Measurements from ENCODE around the gene GRK5. TPM values are rescaled to one million over a fixed set of nuclear protein-coding genes. Genes with fewer than 3 reads are reported as not detected.

The GRK5 gene
- total RNA-seq, 2 donors from 2014 or later = 85.3 to 90.2 TPM

DNA sequence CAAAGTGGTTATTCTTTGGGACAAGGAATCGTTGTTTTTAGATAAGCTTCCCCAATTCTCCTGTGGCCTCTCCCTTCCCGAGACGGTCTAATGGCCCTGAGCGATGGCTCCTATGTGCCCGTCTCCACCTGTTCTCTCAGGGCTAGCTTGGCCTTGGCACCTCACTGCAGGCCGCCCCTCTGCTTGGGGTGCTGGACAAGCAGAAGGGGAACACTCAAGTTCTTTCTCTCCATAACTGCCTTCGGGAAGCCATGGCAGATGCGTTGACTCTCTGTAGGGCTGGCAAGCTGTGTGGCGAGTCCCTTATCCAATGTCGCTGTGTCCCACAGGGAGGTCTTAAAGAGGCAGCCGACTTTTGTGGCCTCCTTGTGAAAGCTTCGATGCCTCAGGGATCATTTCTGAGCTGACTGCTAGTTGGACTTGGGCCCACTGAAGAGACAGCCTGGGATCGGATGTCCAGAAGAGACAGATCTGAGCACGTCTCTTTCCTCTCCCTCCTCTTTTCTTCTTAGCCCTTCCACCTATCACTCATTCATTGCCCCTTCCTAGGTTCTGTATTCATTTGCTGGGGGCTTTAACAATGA is 70.8 kb downstream of the GRK5 start:
- no peak for ATAC-seq (ENCODE audit: insufficient number of reproducible peaks, low FRiP score, low read depth)
- no peak overlapping the region for H3K4me3 ChIP-seq
- H3K4me1 ChIP-seq (ENCODE audit: control insufficient read depth in 1 of 2, low read depth in 2 of 2) = peaks cover 35 to 84% of the 10 kb centered on the region in 2 donors

DNA sequence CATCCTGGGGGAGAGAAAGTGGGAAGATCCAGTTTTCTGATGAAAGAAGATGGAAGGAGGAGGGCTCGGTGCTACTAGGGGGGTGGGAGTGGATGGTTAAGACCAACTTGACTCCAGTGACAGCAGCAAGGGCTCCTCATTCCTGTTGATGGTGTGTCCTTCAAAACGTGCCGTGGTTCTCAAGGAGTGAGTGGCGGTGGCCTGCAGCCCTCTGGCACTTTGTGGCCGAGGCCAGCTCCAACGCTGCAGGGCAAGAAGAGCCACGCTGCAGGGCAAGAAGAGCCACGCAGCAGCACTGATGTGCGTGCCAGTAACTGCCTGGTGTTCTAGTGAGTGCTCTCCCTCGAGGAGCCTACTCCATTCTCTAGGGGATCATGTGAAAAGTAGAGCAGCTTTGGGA is 72.1 kb downstream of the GRK5 start:
- no peak for ATAC-seq (ENCODE audit: insufficient number of reproducible peaks, low FRiP score, low read depth)
- Histone ChIP-seq H3K4me1 (ENCODE audit: control insufficient read depth in 1 of 2, low read depth in 2 of 2) (peaks cover 46 to 82% of the 10 kb centered on the region in 2 donors), H3K27ac (no peak overlapping the region), H3K36me3 (no peaks in the 10 kb centered on the region), H3K4me3 (no peak overlapping the region), H3K27me3 (replicated peaks; ENCODE audit: insufficient read depth) (no peaks in the 10 kb centered on the region), H3K9me3 (no peaks in the 10 kb centered on the region)
- no peak for DNase-seq (ENCODE audit: low spot score)
- TF ChIP-seq, protein P1, sequence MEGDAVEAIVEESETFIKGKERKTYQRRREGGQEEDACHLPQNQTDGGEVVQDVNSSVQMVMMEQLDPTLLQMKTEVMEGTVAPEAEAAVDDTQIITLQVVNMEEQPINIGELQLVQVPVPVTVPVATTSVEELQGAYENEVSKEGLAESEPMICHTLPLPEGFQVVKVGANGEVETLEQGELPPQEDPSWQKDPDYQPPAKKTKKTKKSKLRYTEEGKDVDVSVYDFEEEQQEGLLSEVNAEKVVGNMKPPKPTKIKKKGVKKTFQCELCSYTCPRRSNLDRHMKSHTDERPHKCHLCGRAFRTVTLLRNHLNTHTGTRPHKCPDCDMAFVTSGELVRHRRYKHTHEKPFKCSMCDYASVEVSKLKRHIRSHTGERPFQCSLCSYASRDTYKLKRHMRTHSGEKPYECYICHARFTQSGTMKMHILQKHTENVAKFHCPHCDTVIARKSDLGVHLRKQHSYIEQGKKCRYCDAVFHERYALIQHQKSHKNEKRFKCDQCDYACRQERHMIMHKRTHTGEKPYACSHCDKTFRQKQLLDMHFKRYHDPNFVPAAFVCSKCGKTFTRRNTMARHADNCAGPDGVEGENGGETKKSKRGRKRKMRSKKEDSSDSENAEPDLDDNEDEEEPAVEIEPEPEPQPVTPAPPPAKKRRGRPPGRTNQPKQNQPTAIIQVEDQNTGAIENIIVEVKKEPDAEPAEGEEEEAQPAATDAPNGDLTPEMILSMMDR (IDR thresholded peaks at IDR 0.05) = no peak

More for the DNA sequence above, 70.8 kb downstream of the GRK5 start:
- no peaks in the 10 kb centered on the region for H3K36me3 ChIP-seq
- no peak for DNase-seq (ENCODE audit: low spot score)
- H3K9me3 ChIP-seq = no peaks in the 10 kb centered on the region
- no peaks in the 10 kb centered on the region for H3K27me3 ChIP-seq (replicated peaks; ENCODE audit: insufficient read depth)
- peak overlapping the region in 1 of 2 donors; percentile 32 for H3K27ac ChIP-seq
- TF ChIP-seq, protein P1 (IDR thresholded peaks at IDR 0.05) = no peak

DNA sequence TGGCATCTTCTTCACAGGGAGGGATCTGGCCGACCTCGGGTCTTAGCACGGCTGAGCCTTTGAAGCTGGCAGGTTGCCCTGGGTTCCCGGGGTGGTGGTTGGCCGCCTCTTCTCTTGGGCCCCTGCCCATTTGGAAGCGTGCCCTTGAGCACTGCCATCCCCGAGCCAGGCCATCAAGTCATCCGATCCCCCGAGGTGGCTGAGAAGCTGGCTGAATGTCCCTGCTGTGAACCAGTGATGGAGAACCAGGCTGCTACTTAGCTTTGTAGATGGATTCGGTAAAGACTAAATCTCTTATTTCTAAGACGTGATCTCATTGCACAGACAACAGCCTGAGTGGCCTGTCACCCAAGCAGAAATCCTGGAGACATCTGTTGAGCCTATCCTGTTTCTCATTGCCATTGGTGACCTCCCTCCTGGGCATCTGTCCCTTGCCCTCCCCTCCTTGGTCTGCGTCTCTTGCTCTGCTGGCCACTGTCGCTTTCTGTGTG is 74.3 kb downstream of the GRK5 start:
- peak; percentile 50 for DNase-seq (ENCODE audit: low spot score)
- Histone ChIP-seq H3K4me1 (ENCODE audit: control insufficient read depth in 1 of 2, low read depth in 2 of 2) (peaks cover 61 to 85% of the 10 kb centered on the region in 2 donors), H3K27me3 (replicated peaks; ENCODE audit: insufficient read depth) (no peaks in the 10 kb centered on the region), H3K36me3 (no peaks in the 10 kb centered on the region), H3K4me3 (peak overlapping the region; percentile 1), H3K9me3 (no peaks in the 10 kb centered on the region), H3K27ac (peak overlapping the region in 1 of 2 donors; percentile 66)
- ATAC-seq (ENCODE audit: insufficient number of reproducible peaks, low FRiP score, low read depth) = no peak
- TF ChIP-seq, protein P1 (IDR thresholded peaks at IDR 0.05) = no peak

DNA sequence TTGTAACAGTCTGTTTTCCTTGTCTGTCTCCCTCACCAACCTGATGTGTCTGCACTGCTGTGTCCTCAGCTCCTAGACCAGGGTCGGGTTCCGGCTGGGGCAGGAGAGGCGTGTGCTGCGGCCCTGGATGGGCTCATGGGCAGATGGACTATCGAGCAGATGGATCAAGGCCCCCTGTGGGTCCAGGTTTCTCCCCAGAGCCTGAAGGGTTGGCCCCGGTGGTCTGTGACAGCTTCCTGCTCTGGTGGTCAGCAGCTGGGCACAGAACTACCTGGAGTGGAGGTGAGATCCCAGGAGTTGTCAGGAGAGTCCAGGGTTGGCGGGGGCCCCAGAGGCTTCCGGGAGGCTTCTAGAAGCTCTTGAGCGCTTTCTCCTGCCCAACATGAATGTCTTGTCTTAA is 75.1 kb downstream of the GRK5 start:
- Histone ChIP-seq H3K9me3 (no peaks in the 10 kb centered on the region), H3K27ac (peak overlapping the region in 1 of 2 donors; percentile 66), H3K4me3 (no peak overlapping the region), H3K4me1 (ENCODE audit: control insufficient read depth in 1 of 2, low read depth in 2 of 2) (peaks cover 65 to 88% of the 10 kb centered on the region in 2 donors), H3K27me3 (replicated peaks; ENCODE audit: insufficient read depth) (no peaks in the 10 kb centered on the region), H3K36me3 (no peaks in the 10 kb centered on the region)
- TF ChIP-seq, protein P1 (IDR thresholded peaks at IDR 0.05) = no peak
- DNase-seq (ENCODE audit: low spot score) (no peak), ATAC-seq (ENCODE audit: insufficient number of reproducible peaks, low FRiP score, low read depth) (no peak)

DNA sequence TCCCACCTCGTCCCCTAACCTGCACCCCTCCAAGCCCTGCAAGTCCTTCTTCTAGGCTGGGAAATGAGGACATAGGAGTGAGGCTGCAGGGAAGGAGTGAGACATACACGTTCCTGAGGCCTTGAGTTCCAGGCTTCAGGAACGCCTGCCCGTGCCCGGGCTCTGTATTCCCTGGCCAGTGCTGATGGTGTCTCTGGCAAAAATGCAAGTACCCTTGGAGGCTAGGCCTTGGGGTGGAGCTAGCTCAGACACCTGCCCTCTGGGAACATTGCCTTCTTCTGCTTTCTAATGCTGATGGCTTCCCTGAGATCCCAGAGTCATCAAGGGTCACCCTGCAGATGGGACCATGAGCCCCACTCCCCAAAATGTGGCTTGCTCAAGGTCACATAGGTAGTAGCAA is 76.0 kb downstream of the GRK5 start:
- DNase-seq (ENCODE audit: low spot score) (no peak), ATAC-seq (ENCODE audit: insufficient number of reproducible peaks, low FRiP score, low read depth) (no peak)
- TF ChIP-seq, protein P1 (IDR thresholded peaks at IDR 0.05) = no peak
- peak overlapping the region; percentile 9 to 22 for H3K27ac ChIP-seq
- no peaks in the 10 kb centered on the region for H3K36me3 ChIP-seq
- H3K4me1 ChIP-seq (ENCODE audit: control insufficient read depth in 1 of 2, low read depth in 2 of 2) = peaks cover 71 to 94% of the 10 kb centered on the region in 2 donors
- H3K4me3 ChIP-seq = no peak overlapping the region
- H3K9me3 ChIP-seq = no peaks in the 10 kb centered on the region
- no peaks in the 10 kb centered on the region for H3K27me3 ChIP-seq (replicated peaks; ENCODE audit: insufficient read depth)
